ES-I3 (cell line): ENCODE measurements around the gene PARVB.

Experiments used
- H3K36me3 ChIP-seq: 2 replicates; pipeline ENCODE4 v1.6.1; 2013; ENCODE audit warnings: mild to moderate bottlenecking, low read length, control low read depth, moderate library complexity; ENCODE audit not compliant: insufficient read depth
- H3K4me1 ChIP-seq: 2 replicates; pipeline ENCODE4 v1.6.1; 2013; ENCODE audit warnings: mild to moderate bottlenecking, control low read depth, low read length; ENCODE audit not compliant: insufficient read depth
- H3K9ac ChIP-seq: 2 replicates; pipeline ENCODE4 v1.6.1; 2013; ENCODE audit warnings: low read depth, mild to moderate bottlenecking, low read length, moderate library complexity
- H3K9me3 ChIP-seq: 2 replicates; pipeline ENCODE4 v1.6.1; 2013; ENCODE audit warnings: mild to moderate bottlenecking, low read length, moderate library complexity; ENCODE audit not compliant: control insufficient read depth, insufficient read depth

PARVB gene

DNA sequence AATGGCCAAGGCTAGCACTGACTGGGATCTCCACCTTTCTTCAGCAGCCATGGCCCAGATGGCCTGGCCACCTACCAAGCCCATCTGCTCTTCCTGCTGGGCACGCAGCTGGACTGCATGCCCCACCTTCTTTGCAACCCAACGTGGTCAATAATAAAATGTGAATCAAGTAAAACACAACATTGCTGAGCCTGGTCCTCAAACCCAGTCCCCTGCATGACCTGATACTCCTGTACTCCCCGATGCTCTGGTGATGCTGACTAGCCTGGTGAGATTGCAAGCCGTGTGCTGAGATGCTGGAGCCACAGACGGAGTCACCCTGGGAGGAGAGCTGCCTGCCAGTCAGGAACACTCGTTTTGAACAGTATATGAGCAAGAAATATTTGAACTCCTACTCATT is 190.7 kb downstream of the PARVB start:
- no peaks in the 10 kb centered on the region for H3K4me1 ChIP-seq
- H3K9ac ChIP-seq = no peak overlapping the region
- H3K9me3 ChIP-seq = no peaks in the 10 kb centered on the region
- H3K36me3 ChIP-seq = no peaks in the 10 kb centered on the region

DNA sequence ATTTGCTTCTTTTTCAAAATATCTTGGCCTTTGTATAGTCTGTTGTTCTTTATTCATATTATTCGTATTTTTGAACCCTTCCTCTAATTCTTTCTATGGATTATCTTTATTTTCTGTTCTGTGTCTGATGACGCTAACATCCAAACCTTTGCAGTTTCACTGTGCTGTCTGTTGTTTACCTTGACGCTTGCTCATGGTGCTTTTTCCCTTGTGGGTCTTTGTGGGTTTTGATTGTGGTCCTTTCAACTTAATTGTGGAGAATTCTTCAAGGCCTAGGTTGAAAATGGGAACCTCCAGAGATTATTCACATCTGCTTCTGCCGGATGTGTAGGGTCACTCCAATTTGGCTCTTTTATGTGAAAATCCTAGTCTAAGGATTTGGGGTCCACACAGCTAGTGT is 191.2 kb downstream of the PARVB start:
- no peaks in the 10 kb centered on the region for H3K9me3 ChIP-seq

DNA sequence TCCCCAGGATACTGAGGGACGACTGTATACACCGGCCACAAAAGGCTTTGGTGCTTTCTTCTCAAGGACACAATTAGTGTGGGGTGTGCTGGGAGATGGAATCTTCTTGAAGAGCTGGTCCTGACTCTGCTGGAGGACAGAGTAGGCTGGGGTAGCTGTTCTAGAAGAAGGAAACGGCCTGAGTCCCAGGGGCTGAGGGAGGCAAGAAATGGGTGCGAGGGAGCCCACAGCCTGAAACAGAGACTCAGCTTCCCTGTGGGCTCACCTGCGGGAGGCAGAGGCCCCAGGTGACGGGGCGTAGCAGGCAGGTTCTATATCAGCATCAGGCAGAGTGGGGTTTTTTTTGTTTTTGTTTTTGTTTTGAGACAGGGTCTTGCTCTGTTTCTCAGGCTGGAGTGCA is 193.2 kb downstream of the PARVB start:
- Histone ChIP-seq H3K9me3 (no peaks in the 10 kb centered on the region), H3K9ac (no peak overlapping the region), H3K4me1 (no peaks in the 10 kb centered on the region), H3K36me3 (no peaks in the 10 kb centered on the region)

More for the DNA sequence above, 191.2 kb downstream of the PARVB start:
- Histone ChIP-seq H3K4me1 (no peaks in the 10 kb centered on the region), H3K9ac (no peak overlapping the region), H3K36me3 (no peaks in the 10 kb centered on the region)

DNA sequence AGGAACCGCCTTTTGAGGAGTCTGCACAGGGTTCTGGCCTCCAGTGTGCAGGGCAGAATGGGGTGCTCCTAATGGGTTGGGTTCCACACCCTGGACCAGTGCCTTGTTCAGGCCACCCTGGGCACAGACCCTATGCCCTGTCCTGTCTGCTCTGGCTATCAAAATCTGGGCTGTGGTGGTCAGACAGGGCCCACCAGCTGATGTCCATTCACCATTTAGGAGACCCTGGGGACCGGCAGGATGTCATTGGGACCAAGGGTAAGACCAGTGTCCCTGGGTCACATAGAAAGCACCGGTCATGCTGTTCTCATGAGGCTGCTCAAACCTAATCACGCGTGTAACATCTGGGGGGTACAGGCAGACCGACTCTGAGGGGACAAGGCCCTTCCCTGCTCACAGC is 194.0 kb downstream of the PARVB start:
- no peak overlapping the region for H3K9ac ChIP-seq
- no peaks in the 10 kb centered on the region for H3K9me3 ChIP-seq
- no peaks in the 10 kb centered on the region for H3K36me3 ChIP-seq
- H3K4me1 ChIP-seq = no peaks in the 10 kb centered on the region

DNA sequence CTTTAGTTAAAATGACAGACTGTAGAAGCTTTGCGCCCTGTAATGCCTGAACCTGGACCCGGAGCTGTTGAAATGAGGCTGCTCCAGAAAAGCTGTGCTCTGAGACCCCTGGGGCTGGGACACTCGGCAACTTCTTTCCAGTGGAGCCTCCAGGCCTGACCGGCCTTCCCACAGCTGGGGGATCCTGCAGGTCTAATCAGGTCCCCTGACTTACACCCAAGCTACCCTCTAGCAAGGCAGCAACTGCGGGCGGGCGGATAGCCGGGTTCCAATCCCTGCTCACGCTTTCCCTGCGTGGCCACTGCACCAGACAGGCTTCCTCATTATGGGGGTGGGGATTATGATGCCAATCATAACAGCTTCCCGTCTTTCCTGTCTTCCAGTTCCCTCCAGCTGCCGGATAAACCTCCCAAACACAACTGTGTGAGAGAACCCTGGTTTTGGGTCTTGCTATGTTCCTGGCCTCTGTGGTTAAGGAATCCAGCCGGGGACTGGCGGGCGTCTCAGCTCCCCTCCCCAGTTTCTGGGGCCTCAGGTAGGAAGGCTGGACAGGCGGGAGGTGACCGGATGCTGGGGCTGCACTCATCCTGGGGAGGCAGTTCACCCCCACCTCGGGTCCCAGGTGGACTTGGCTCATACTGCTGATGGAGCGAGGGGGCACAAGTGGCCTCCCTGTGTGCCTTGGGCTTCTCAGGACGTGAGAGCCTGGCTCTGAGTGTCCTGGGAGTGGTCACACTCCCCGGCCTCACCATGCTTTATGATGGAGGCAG is 195.2 kb downstream of the PARVB start:
- Histone ChIP-seq H3K9me3 (no peaks in the 10 kb centered on the region), H3K4me1 (no peaks in the 10 kb centered on the region), H3K9ac (no peak overlapping the region), H3K36me3 (no peaks in the 10 kb centered on the region)

DNA sequence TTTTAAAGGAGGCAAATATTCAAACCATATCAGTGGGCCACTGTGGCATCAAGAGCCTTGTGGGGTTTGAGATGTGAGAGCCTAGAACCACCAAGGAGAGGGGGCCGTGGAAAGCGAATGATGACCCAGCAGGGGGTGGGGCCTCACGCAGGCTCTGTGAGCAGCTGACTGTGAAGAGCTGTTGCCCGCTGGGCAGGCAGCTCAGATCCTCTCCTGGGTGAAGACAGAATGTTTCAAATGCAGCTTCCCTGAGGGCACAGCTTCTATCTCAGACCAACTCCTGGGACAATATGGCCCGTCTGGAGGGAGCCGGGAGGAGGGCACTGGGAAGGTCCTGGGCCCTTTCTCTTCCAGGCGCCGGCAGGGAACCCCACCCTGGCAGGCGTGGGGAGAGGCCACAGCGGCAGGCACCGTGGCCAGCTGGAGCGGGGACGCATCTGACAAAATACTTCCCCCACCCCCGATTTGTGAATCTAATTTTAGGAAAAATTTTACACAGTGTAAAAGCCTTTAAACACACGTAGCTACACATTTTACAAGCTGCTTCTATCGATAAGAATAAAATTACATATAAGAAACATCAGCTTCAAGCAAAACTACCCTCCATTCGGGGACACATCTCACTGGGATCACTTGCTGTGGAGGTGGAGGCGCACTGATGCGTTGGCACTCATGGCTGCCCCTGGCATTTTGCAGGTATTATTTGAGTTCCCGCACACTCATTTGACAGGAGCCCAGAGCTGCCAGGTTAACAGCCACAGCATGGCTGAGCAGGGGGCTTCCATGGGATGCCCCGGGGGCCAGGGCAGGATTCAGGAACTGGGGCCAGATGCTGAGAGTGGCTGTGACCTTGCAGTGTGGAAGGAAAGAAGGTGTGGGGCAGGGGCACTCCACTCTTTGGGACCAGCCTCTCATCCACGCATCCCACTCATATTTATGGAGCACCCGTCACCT is 196.9 kb downstream of the PARVB start:
- Histone ChIP-seq H3K9ac (no peak overlapping the region), H3K9me3 (no peaks in the 10 kb centered on the region), H3K4me1 (no peaks in the 10 kb centered on the region), H3K36me3 (no peaks in the 10 kb centered on the region)

DNA sequence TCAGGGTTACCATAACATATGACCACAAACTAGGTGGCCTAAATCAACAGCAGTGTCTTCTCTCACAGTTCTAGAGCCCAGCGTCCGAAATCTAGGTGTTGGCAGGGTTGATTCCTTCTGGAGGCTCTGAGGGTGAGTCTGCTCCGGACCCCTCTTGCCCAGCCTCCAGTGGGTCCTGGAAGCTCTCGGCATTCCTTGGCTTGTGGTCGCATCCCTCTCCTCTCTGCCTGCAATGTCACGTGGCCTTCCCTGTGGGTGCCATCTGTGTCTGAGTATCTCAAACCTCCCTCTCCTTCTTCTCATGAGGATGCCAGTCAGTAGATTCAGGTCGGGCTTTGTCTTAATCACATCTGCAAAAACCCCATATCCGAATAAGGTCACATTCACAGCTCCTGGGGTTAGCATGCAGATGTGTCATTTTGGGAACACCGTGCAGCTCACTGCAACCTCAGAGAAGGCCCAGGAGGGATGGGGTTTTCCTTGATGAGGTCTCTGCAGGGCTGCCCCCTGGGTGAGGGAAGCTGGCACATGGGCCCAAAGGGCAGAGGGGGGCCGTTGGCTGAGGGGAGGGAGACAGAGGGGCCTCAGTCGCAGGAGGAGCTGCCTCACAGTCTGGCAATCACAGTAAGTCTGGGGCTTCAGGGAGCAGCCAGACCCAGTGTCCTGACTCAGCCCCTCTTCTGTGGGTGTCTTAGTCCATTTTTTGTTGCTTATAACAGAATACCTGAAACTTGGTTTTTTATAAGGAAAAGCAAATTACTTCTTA is 197.8 kb downstream of the PARVB start:
- Histone ChIP-seq H3K4me1 (no peaks in the 10 kb centered on the region), H3K9ac (no peak overlapping the region), H3K36me3 (no peaks in the 10 kb centered on the region), H3K9me3 (no peaks in the 10 kb centered on the region)
